MCF 10A (cell line): ENCODE results near the gene AMBRA1. TPM values are rescaled to one million over a fixed set of nuclear protein-coding genes. Genes with fewer than 3 reads are reported as not detected.

ENCODE experiments used
- BruUV-seq: library from RNA; stranded (reverse); fragments of 400-500 nt; replicated peaks from 2 replicates; lab custom pipeline; 2021; lab: Mats Ljungman, UMichigan
- CTCF ChIA-PET: fragments of 300-600 bp; sonication (Branson Sonifier 250); formaldehyde crosslinking; extraction: SDS; loops from one replicate; lab custom pipeline; 2021; ENCODE audit warnings: antibody characterized with exemption, inconsistent platforms; lab: Yijun Ruan, JAX
- POLR2A ChIA-PET: fragments of 300-600, 350-650 bp; sonication (Branson Sonifier 250); formaldehyde crosslinking; extraction: SDS; loops from one replicate; lab custom pipeline; 2020; ENCODE audit warnings: antibody characterized with exemption, inconsistent platforms; lab: Yijun Ruan, JAX
- DNase-seq: peaks from one replicate; pipeline ENCODE4 v3.0.0-alpha.2; 2018; ENCODE audit not compliant: unreplicated experiment
- H3K27ac Mint-ChIP-seq: one replicate; pipeline ENCODE4 v1.8.0; 2022; ENCODE audit warnings: mild to moderate bottlenecking, low read depth, mixed read lengths; ENCODE audit not compliant: unreplicated experiment
- H3K27me3 Mint-ChIP-seq: one replicate; pipeline ENCODE4 v1.8.0; 2022; ENCODE audit warnings: mixed read lengths; ENCODE audit not compliant: insufficient read depth, unreplicated experiment
- H3K36me3 Mint-ChIP-seq: one replicate; pipeline ENCODE4 v1.8.0; 2022; ENCODE audit warnings: mild to moderate bottlenecking, moderate library complexity, mixed read lengths; ENCODE audit not compliant: insufficient read depth, unreplicated experiment
- H3K4me1 Mint-ChIP-seq: one replicate; pipeline ENCODE4 v1.8.0; 2022; ENCODE audit warnings: mixed read lengths; ENCODE audit not compliant: insufficient read depth, unreplicated experiment
- H3K4me3 Mint-ChIP-seq: one replicate; pipeline ENCODE4 v1.8.0; 2022; ENCODE audit warnings: mild to moderate bottlenecking, moderate library complexity, mixed read lengths; ENCODE audit not compliant: unreplicated experiment
- H3K9me3 Mint-ChIP-seq: one replicate; pipeline ENCODE4 v1.8.0; 2022; ENCODE audit warnings: mixed read lengths; ENCODE audit not compliant: unreplicated experiment
- CTCF ChIP-seq: fragments of 200-600 bp; IDR thresholded peaks from one replicate; pipeline ENCODE4 v1.8.0; 2022; ENCODE audit warnings: antibody characterized with exemption, mild to moderate bottlenecking; ENCODE audit not compliant: unreplicated experiment
- intact Hi-C: fragments of 100-400 bp; cut with micrococcal nuclease; formaldehyde crosslinking; loops from 2 replicates; pipeline ENCODE4 v1.14.1; 2022
- total RNA-seq: library from RNA; stranded (reverse); gene quantifications from 2 replicates; pipeline ENCODE4 v1.2.3, GENCODE V29; 2022

The AMBRA1 gene
- total RNA-seq, 1 experiment from 2014 or later = 19.6 TPM

GRCh38 chr11:46393759-46394158 lies 200.1 kb downstream of the AMBRA1 start:
- no peak for TF ChIP-seq CTCF
- DNase-seq = no peak
- Mint-ChIP-seq H3K27ac (no peak overlapping the region), H3K9me3 (no peaks in the 10 kb centered on the region), H3K4me1 (peaks cover 5% of the 10 kb centered on the region), H3K27me3 (peaks cover 25% of the 10 kb centered on the region), H3K4me3 (no peak overlapping the region), H3K36me3 (peaks cover 9% of the 10 kb centered on the region)
- ChIA-PET CTCF (interaction anchor here (1.0 kb wide), 1 partner anchor 135 kb away, joined by 3 read pairs; no protein-coding TSS in a partner anchor), POLR2A (no interaction called here)
- intact Hi-C loops = no loop called here
- no TSS peak for BruUV-seq

- H3K27me3 Mint-ChIP-seq = peaks cover 30% of the 10 kb centered on the region
- H3K9me3 Mint-ChIP-seq = no peaks in the 10 kb centered on the region
- ChIA-PET POLR2A (interaction anchor here (0.6 to 1.0 kb wide), 3 partner anchors 10 to 167 kb away, joined by 3 to 6 read pairs (median 3); no protein-coding TSS in a partner anchor), CTCF (interaction anchor here (1.0 to 1.4 kb wide), 2 partner anchors 13 to 136 kb away, joined by 3 to 5 read pairs; no protein-coding TSS in a partner anchor)
- peaks cover 5% of the 10 kb centered on the region for H3K4me1 Mint-ChIP-seq
- H3K4me3 Mint-ChIP-seq = no peak overlapping the region
- DNase-seq = no peak
- intact Hi-C loops = no loop called here
- no peak for TF ChIP-seq CTCF
- H3K36me3 Mint-ChIP-seq = peaks cover 8% of the 10 kb centered on the region
- BruUV-seq = no TSS peak
- no peak overlapping the region for H3K27ac Mint-ChIP-seq
These were observed 200.6 kb downstream of the AMBRA1 start for GRCh38 chr11:46393231-46393616.

GRCh38 chr11:46392421-46393230 lies 201.2 kb downstream of the AMBRA1 start:
- TF ChIP-seq CTCF = no peak
- Mint-ChIP-seq H3K27ac (no peak overlapping the region), H3K27me3 (peaks cover 36% of the 10 kb centered on the region), H3K36me3 (peaks cover 3% of the 10 kb centered on the region), H3K9me3 (no peaks in the 10 kb centered on the region), H3K4me1 (peaks cover 5% of the 10 kb centered on the region), H3K4me3 (peak overlapping the region; percentile 35)
- POLR2A ChIA-PET = interaction anchor here (0.6 to 1.0 kb wide), 4 partner anchors 10 to 168 kb away, joined by 3 to 6 read pairs (median 3); no protein-coding TSS in a partner anchor
- intact Hi-C loops = no loop called here
- CTCF ChIA-PET = interaction anchor here (0.6 to 1.7 kb wide), 5 partner anchors 13 to 226 kb away, joined by 3 to 7 read pairs (median 5); partner anchors contain the start of genes ATG13 and HARBI1
- peak; percentile 69 for DNase-seq
- BruUV-seq = no TSS peak
